GM18507 (cell line): Measurements from ENCODE around the gene PTPRT.

Source experiments
- DNase-seq: peaks from one replicate; pipeline ENCODE4 v3.0.0; 2011; ENCODE audit warnings: low read depth; ENCODE audit not compliant: insufficient read length; ENCODE audit errors: extremely low spot score
- FAIRE-seq: peaks from 2 replicates; lab custom pipeline; 2011; peaks lifted over from hg19 to GRCh38; lab: Jason Lieb, UNC

PTPRT gene

GRCh38 chr20:42886801-42887200, 302.9 kb downstream of the PTPRT start:
- FAIRE-seq, result no peak
- no peak for DNase-seq

GRCh38 chr20:42886046-42886445, 303.7 kb downstream of the PTPRT start:
- FAIRE-seq (no peak), DNase-seq (no peak)

- DNase-seq (no peak), FAIRE-seq (no peak)
Measured at GRCh38 chr20:42875581-42875980, 314.1 kb downstream of the PTPRT start.

GRCh38 chr20:42873259-42873658, 316.4 kb downstream of the PTPRT start:
- no peak for FAIRE-seq
- no peak for DNase-seq

DNA sequence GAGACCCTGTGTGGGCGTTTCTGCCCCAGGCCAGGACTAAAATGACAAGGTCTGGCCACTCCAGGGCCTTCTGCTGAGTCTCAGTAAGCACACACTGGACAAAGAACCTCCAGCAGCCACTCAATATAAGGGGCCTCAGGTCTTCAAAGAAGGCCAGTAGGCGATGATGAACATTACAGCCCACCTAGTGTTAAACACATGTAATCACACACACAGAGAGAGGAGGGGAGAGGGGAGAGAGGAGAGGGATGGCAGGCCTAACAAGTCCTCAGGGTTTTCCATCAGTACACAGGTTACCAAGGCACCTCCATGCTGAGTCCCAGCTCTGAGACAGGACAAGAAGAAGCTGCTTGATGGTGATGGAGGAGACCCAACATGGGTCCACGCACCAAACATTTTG, 325.6 kb downstream of the PTPRT start:
- DNase-seq, result no peak
- FAIRE-seq, result no peak

DNA sequence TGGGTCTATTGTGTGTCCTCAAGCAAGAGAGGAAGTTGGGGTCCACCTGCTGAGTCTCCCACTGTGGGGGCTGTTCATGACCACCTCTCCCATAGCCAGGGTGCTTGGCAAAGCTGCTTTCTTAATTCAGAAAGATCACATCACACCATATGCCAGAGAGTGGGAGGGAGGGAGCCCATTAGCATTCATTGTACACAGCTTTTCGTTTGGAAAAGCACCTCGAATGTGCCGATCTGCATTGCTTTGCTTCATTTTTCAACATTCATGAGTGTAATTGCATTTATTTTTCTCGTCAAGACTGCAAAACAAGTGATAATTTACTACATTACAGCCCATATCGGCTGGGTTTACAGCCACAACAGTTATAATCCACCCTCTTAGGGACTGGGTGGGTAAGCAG, 327.3 kb downstream of the PTPRT start:
- no peak for FAIRE-seq
- no peak for DNase-seq

DNA sequence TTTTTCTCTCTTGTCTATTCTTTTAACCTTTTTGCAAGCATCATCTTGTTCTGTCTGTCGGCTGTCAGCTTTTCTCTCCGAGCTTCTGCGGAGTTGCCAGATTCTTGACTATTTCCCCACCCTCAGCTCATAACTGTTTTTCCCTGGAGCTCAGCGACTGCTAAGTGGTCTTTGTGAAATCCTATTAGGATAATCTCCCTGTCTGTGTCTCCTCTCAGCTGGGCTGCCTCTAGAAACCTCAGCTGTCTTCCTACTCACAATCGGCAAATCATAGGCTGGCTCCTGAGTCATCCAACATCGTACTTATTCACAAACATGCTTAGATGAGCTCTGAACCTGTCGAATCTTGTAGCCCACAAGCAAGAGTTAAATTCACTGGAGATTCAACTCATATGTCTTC, 332.3 kb downstream of the PTPRT start:
- no peak for FAIRE-seq
- no peak for DNase-seq

GRCh38 chr20:42855896-42856295, 333.8 kb downstream of the PTPRT start:
- DNase-seq (no peak), FAIRE-seq (no peak)

GRCh38 chr20:42852691-42853090, 337.0 kb downstream of the PTPRT start:
- FAIRE-seq, result no peak
- DNase-seq, result no peak

DNA sequence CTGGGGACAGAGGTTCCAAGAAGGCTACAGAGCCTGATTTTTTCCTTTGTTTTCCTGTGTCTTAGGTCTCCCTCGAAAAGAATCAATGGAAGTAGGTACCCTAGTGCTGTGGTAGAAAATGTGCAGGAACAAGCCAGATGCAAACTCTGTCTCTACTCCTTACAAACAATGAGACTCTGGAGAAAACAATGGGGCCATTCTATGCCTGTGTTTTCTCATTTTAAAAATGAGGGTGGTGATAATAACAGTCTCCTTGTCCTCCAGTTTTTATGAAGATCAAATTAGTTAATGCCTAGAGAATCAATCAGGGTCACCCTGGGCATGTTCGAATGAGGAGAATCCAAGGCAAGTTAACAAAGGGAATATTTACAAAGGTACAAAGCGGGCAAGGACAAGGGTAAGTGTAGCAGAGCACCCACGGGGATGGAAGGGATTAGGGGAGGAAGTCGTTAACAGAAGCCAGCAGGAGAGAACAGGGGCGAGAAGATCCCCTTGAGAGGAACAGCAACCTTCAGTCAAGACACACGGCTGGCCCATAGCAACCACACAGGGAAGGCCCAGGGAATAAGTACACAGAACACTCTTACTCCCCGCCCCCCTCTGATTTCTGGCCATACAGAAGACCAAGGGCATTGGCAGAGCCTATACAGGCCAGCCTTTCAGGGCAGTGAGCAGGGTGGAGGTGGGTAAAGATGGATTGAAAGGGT, 342.8 kb downstream of the PTPRT start:
- DNase-seq, result no peak
- no peak for FAIRE-seq

- DNase-seq (no peak), FAIRE-seq (no peak)
Measured at GRCh38 chr20:42844751-42845150, 345.0 kb downstream of the PTPRT start.

GRCh38 chr20:42837456-42837855, 352.2 kb downstream of the PTPRT start:
- FAIRE-seq (no peak), DNase-seq (no peak)

GRCh38 chr20:42836339-42836738, 353.4 kb downstream of the PTPRT start:
- no peak for DNase-seq
- FAIRE-seq, result no peak

GRCh38 chr20:42807876-42808275, 381.8 kb downstream of the PTPRT start:
- DNase-seq (no peak), FAIRE-seq (no peak)

- no peak for FAIRE-seq
- no peak for DNase-seq
Measured at GRCh38 chr20:42795111-42795695, 394.5 kb downstream of the PTPRT start.

DNA sequence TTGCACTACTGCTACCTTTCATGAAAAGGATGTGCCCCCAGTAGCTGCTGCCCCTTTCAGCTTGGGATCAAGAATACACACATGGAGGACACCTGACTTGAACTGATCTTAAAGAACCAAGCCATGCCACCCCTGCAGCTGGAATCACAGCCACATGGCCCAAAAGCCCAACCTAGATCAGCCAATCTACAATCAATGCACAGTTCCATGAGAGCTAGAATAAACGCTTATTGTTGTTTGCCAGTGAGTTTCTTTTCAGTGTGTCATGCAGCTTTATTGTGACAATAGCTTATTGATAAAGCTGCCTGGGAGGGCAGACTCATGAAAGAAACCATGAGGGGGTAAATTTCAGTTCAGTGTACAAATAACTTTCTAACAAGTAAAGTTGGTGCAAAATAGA, 397.7 kb downstream of the PTPRT start:
- FAIRE-seq (no peak), DNase-seq (no peak)

DNA sequence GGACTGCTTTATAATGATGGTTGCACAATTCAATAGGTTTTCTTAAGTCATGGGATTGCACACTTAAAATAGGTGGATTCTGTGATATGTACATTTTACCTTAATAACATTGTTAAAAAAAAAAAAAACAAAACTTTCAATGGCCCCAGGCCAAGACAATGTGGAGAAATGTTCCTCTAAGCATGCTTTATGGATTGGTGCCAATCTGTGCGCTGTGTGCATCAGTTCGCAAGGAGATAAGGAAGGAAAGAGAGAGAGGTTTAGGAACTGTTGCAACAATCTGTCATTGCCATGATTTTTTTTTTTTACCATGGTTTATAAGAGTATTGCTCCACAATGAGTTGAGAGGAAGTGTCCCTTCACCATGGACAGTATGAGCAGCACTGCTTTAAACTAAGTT, 399.6 kb downstream of the PTPRT start:
- DNase-seq, result no peak
- no peak for FAIRE-seq

DNA sequence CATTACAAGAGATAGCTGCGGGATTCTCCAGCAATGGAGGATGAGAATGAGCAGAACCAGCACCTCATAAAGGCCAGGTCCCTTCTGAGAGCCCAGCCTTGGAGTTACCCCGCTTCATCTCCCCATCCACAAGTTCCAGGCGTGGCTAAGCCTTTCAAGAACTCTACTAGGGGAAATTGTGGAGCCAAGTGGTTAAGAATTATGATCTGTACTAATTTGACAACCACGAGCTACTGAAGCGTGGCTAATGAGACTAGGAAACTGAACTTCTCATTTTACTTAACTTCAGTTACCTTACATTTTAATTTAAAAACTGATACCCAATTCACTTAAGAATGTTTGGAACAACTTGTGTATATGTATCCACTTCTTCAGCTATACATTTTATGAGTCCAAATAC, 401.0 kb downstream of the PTPRT start:
- DNase-seq (no peak), FAIRE-seq (no peak)

DNA sequence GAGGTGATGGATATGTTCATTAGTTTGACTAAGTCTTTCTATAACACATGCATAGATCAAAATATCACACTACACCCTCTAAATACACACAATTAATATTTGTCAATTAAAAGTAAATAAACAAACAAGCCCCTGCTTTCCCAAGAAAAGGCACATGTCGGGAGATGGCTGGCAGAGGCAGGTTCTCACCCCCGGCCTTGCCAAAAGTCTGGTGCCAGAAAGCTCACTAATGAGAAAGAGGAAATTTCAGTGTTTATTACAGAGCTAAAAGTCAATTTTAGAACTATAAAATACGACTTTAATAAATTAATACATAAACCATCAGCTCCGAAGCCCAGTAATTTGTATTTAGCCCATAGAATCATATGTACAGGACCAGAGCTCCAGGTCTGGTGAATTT, 404.7 kb downstream of the PTPRT start:
- no peak for FAIRE-seq
- DNase-seq, result no peak

DNA sequence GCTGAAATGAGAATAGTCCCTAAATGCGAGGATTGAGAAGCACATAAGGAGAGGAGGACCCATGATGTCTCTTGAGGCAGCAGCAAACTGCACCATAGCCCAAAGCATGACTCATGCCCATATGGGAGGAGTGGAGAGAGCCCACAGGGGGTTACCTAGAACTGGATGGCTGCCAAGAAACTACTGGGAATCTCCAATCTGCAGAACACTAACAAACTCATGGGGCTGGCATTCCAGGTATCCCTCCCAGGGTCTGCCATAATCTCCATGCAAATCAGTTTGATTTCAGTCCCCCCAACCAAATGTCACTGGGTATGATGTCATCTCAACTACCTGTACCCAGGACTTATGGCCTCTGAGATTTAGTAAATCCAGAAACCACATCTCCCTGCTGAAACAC, 410.5 kb downstream of the PTPRT start:
- no peak for DNase-seq
- no peak for FAIRE-seq

GRCh38 chr20:42775866-42776265, 413.8 kb downstream of the PTPRT start:
- FAIRE-seq, result no peak

GRCh38 chr20:42775037-42775436, 414.7 kb downstream of the PTPRT start:
- no peak for FAIRE-seq
- no peak for DNase-seq

More at GRCh38 chr20:42775866-42776265, 413.8 kb downstream of the PTPRT start:
- DNase-seq, result no peak
